Fibroblast of skin of left quadriceps (primary cell): ENCODE data around the gene PNO1.
"Not testable (repeated sequence)": the region's sequence is repeated elsewhere in the genome, so short reads cannot be mapped to it uniquely, and the experiment has no call there.

Experiments used
- DNase-seq, 2 experiments: peaks; one replicate each; pipeline ENCODE4 v3.0.0-alpha.2; 2013; ENCODE audit warnings: low read depth in 2 of 2

Gene PNO1

GRCh38 chr2:68157002-68157401 is 686 bp upstream of the PNO1 start:
- no peak for DNase-seq

GRCh38 chr2:68158134-68158447 is 403 bp downstream of the PNO1 start:
- DNase-seq: no peak

- DNase-seq: no peak
Observed at GRCh38 chr2:68163641-68164040, 6.0 kb downstream of the PNO1 start.

- no peak for DNase-seq
Observed at GRCh38 chr2:68167186-68167585, 9.5 kb downstream of the PNO1 start.

GRCh38 chr2:68169308-68169707 is 11.6 kb downstream of the PNO1 start:
- no peak for DNase-seq

GRCh38 chr2:68171146-68171545 is 13.5 kb downstream of the PNO1 start:
- DNase-seq: no peak

- DNase-seq: no peak
Observed at GRCh38 chr2:68171684-68172083, 14.0 kb downstream of the PNO1 start.

GRCh38 chr2:68172521-68172920 is 14.8 kb downstream of the PNO1 start:
- DNase-seq: no peak

GRCh38 chr2:68172990-68173700 is 15.5 kb downstream of the PNO1 start:
- no peak for DNase-seq

GRCh38 chr2:68175210-68175609 is 17.5 kb downstream of the PNO1 start:
- not testable (repeated sequence) for DNase-seq

- DNase-seq: no peak
Observed at GRCh38 chr2:68176657-68177056, 19.0 kb downstream of the PNO1 start.

- DNase-seq: no peak
Observed at GRCh38 chr2:68177541-68177940, 19.9 kb downstream of the PNO1 start.

GRCh38 chr2:68178432-68178831 is 20.7 kb downstream of the PNO1 start:
- no peak for DNase-seq

GRCh38 chr2:68178954-68179627 is 21.4 kb downstream of the PNO1 start:
- no peak for DNase-seq

- DNase-seq: no peak
Observed at GRCh38 chr2:68182902-68183301, 25.2 kb downstream of the PNO1 start.

GRCh38 chr2:68185541-68186164 is 28.0 kb downstream of the PNO1 start:
- no peak for DNase-seq

GRCh38 chr2:68187329-68187728 is 29.6 kb downstream of the PNO1 start:
- DNase-seq: no peak

GRCh38 chr2:68188831-68189230 is 31.1 kb downstream of the PNO1 start:
- no peak for DNase-seq

GRCh38 chr2:68189991-68190784 is 32.5 kb downstream of the PNO1 start:
- no peak for DNase-seq

GRCh38 chr2:68190991-68191731 is 33.5 kb downstream of the PNO1 start:
- DNase-seq: peak; percentile 75

- DNase-seq: no peak
Observed at GRCh38 chr2:68193144-68193543, 35.5 kb downstream of the PNO1 start.
